Measurements from ENCODE around the gene PDZD2.

PDZD2 gene

GRCh38 chr5:32047056-32047455 lies 408.1 kb downstream of the PDZD2 start:
- H3K4me1 ChIP-seq (ENCODE audit: insufficient read depth, insufficient read length) = no peaks in the 10 kb centered on the region
- H3K9ac ChIP-seq (ENCODE audit: insufficient read length, low read depth) = no peak overlapping the region
- no peaks in the 10 kb centered on the region for H3K9me3 ChIP-seq (ENCODE audit: insufficient read depth, low read length)
- H3K27me3 ChIP-seq (ENCODE audit: insufficient read depth, insufficient read length) = no peaks in the 10 kb centered on the region
- H3K36me3 ChIP-seq (ENCODE audit: insufficient read depth, insufficient read length, low read length) = no peaks in the 10 kb centered on the region
- TF ChIP-seq ZNF274 (IDR thresholded peaks at IDR 0.05; ENCODE audit: low read depth, low read length) (no peak), SUZ12 (IDR thresholded peaks at IDR 0.05; ENCODE audit: extremely low read depth, insufficient read depth, insufficient read length) (no peak), YY1 (IDR thresholded peaks at IDR 0.05; ENCODE audit: insufficient read depth, insufficient read length) (no peak)
- no peak overlapping the region for H3K4me3 ChIP-seq (ENCODE audit: insufficient read length, low read depth)
- no peak for DNase-seq (ENCODE audit: low read depth, low spot score)

- Histone ChIP-seq H3K27me3 (ENCODE audit: insufficient read depth, insufficient read length) (no peaks in the 10 kb centered on the region), H3K4me3 (ENCODE audit: insufficient read length, low read depth) (no peak overlapping the region), H3K9ac (ENCODE audit: insufficient read length, low read depth) (no peak overlapping the region), H3K9me3 (ENCODE audit: insufficient read depth, low read length) (no peaks in the 10 kb centered on the region), H3K36me3 (ENCODE audit: insufficient read depth, insufficient read length, low read length) (peaks cover 3% of the 10 kb centered on the region), H3K4me1 (ENCODE audit: insufficient read depth, insufficient read length) (no peaks in the 10 kb centered on the region)
- TF ChIP-seq ZNF274 (IDR thresholded peaks at IDR 0.05; ENCODE audit: low read depth, low read length) = no peak
- TF ChIP-seq SUZ12 (IDR thresholded peaks at IDR 0.05; ENCODE audit: extremely low read depth, insufficient read depth, insufficient read length) = no peak
- TF ChIP-seq YY1 (IDR thresholded peaks at IDR 0.05; ENCODE audit: insufficient read depth, insufficient read length) = no peak
- DNase-seq (ENCODE audit: low read depth, low spot score) = no peak
Observed at GRCh38 chr5:32051796-32052195, 412.9 kb downstream of the PDZD2 start.

DNA sequence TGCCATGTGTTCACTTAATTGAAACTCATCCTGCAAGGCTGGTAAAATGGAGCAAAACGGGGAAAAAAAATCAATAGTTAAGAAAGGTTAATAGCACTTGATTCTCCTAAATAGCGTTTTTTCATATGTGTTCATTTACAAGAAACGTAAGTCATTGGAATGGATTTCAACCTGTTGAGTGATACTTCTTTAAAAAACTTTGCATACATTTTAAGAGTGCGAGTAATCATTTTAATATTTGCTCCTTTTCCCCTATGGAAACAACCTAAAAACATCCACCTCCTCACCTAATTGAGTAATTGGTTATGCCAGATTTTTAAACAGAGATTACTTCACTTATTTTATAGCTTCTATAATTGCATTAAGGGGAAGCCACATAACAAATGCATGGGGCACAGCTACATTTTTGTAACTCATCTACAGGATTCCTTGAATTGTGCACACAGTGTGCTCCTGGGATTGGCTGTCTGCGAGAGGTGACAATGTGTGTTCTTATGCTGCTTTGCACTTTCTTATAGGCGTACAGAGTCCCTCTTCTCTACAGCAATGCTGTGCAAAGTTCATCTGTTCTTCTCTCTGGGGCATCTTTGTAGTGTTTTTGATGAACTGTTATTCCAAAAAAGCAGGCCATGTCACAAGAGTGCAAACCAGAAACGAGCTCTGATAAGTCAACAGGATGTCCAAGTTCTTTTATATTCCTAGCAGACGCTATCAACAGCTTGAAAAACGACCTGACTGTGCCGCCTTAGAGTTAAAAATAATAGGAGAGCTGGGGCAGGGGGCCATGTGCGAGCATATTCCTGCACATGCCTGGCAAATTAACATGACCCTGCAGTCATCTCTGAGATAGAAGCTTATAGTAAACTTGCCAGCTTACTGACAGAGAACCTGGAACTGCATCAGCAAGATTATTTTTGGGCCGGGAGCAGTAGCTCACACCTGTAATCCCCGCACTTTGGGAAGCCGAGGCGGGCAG lies 417.2 kb downstream of the PDZD2 start:
- TF ChIP-seq YY1 (IDR thresholded peaks at IDR 0.05; ENCODE audit: insufficient read depth, insufficient read length) (no peak), ZNF274 (IDR thresholded peaks at IDR 0.05; ENCODE audit: low read depth, low read length) (no peak), SUZ12 (IDR thresholded peaks at IDR 0.05; ENCODE audit: extremely low read depth, insufficient read depth, insufficient read length) (no peak)
- Histone ChIP-seq H3K36me3 (ENCODE audit: insufficient read depth, insufficient read length, low read length) (peaks cover 3% of the 10 kb centered on the region), H3K9ac (ENCODE audit: insufficient read length, low read depth) (no peak overlapping the region), H3K4me3 (ENCODE audit: insufficient read length, low read depth) (no peak overlapping the region), H3K9me3 (ENCODE audit: insufficient read depth, low read length) (no peaks in the 10 kb centered on the region), H3K27me3 (ENCODE audit: insufficient read depth, insufficient read length) (no peaks in the 10 kb centered on the region), H3K4me1 (ENCODE audit: insufficient read depth, insufficient read length) (no peaks in the 10 kb centered on the region)
- no peak for DNase-seq (ENCODE audit: low read depth, low spot score)

- Histone ChIP-seq H3K9ac (ENCODE audit: insufficient read length, low read depth) (no peak overlapping the region), H3K9me3 (ENCODE audit: insufficient read depth, low read length) (no peaks in the 10 kb centered on the region), H3K27me3 (ENCODE audit: insufficient read depth, insufficient read length) (no peaks in the 10 kb centered on the region), H3K36me3 (ENCODE audit: insufficient read depth, insufficient read length, low read length) (peaks cover 6% of the 10 kb centered on the region), H3K4me3 (ENCODE audit: insufficient read length, low read depth) (no peak overlapping the region), H3K4me1 (ENCODE audit: insufficient read depth, insufficient read length) (no peaks in the 10 kb centered on the region)
- TF ChIP-seq ZNF274 (IDR thresholded peaks at IDR 0.05; ENCODE audit: low read depth, low read length) = no peak
- TF ChIP-seq YY1 (IDR thresholded peaks at IDR 0.05; ENCODE audit: insufficient read depth, insufficient read length) = no peak
- no peak for TF ChIP-seq SUZ12 (IDR thresholded peaks at IDR 0.05; ENCODE audit: extremely low read depth, insufficient read depth, insufficient read length)
- no peak for DNase-seq (ENCODE audit: low read depth, low spot score)
Observed at GRCh38 chr5:32057187-32058096, 418.5 kb downstream of the PDZD2 start.

DNA sequence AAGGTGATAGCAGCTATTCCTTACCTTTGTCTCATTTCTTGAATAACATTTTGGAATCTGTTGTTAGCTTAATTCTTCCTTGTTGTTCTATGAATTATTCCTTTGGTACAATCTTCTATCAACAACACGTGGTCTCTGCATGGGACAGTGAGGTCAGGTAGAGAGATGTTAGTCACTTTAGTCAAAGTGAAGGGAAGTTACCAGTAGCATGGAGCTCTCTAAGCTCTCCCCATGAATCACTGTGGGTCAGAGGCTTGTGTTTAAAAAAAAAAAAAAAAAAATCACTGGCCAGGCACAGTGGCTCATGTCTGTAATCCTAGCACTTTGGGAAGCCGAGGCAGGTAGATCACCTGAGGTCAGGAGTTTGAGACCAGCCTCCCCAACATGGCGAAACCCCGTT lies 419.2 kb downstream of the PDZD2 start:
- Histone ChIP-seq H3K4me1 (ENCODE audit: insufficient read depth, insufficient read length) (no peaks in the 10 kb centered on the region), H3K27me3 (ENCODE audit: insufficient read depth, insufficient read length) (no peaks in the 10 kb centered on the region), H3K9ac (ENCODE audit: insufficient read length, low read depth) (no peak overlapping the region), H3K9me3 (ENCODE audit: insufficient read depth, low read length) (no peaks in the 10 kb centered on the region), H3K36me3 (ENCODE audit: insufficient read depth, insufficient read length, low read length) (peaks cover 6% of the 10 kb centered on the region), H3K4me3 (ENCODE audit: insufficient read length, low read depth) (no peak overlapping the region)
- no peak for TF ChIP-seq SUZ12 (IDR thresholded peaks at IDR 0.05; ENCODE audit: extremely low read depth, insufficient read depth, insufficient read length)
- no peak for TF ChIP-seq YY1 (IDR thresholded peaks at IDR 0.05; ENCODE audit: insufficient read depth, insufficient read length)
- no peak for TF ChIP-seq ZNF274 (IDR thresholded peaks at IDR 0.05; ENCODE audit: low read depth, low read length)
- no peak for DNase-seq (ENCODE audit: low read depth, low spot score)

DNA sequence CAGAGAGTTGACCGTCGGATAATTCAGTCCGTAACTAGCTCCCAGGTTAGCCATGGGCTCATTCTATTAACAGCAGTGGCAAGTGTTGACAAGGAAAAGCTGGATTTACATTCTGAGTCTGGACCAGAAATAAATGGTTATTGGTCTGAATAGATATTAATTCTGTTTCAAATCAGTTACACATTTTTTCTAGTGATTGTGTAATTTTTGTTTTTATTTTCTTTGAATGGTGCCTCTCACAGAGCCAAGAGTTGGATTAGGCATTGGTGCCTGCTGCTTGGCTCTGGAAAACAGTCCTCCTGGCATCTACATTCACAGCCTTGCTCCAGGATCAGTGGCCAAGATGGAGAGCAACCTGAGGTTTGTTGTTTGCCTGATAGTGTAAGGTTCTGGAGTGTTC lies 420.1 kb downstream of the PDZD2 start:
- no peak overlapping the region for H3K9ac ChIP-seq (ENCODE audit: insufficient read length, low read depth)
- DNase-seq (ENCODE audit: low read depth, low spot score) = no peak
- H3K4me1 ChIP-seq (ENCODE audit: insufficient read depth, insufficient read length) = no peaks in the 10 kb centered on the region

More for the DNA sequence above, 420.1 kb downstream of the PDZD2 start:
- peaks cover 7% of the 10 kb centered on the region for H3K36me3 ChIP-seq (ENCODE audit: insufficient read depth, insufficient read length, low read length)
- H3K9me3 ChIP-seq (ENCODE audit: insufficient read depth, low read length) = no peaks in the 10 kb centered on the region
- H3K27me3 ChIP-seq (ENCODE audit: insufficient read depth, insufficient read length) = no peaks in the 10 kb centered on the region
- no peak for TF ChIP-seq SUZ12 (IDR thresholded peaks at IDR 0.05; ENCODE audit: extremely low read depth, insufficient read depth, insufficient read length)
- TF ChIP-seq ZNF274 (IDR thresholded peaks at IDR 0.05; ENCODE audit: low read depth, low read length) = no peak
- TF ChIP-seq YY1 (IDR thresholded peaks at IDR 0.05; ENCODE audit: insufficient read depth, insufficient read length) = no peak
- no peak overlapping the region for H3K4me3 ChIP-seq (ENCODE audit: insufficient read length, low read depth)

All from NT2/D1 (cell line).